Stimulated activated CD4-positive, alpha-beta T cell treated with anti-CD3 and anti-CD28 coated beads, Interleukin-12 subunit alpha, Interleukin-12 subunit beta, amount 100 ng/mL, for 4 hours (primary cell): ENCODE measurements around the gene KIAA1671.

Source experiments
- DNase-seq: peaks from one replicate; pipeline ENCODE4 v3.0.0-alpha.2; 2020

Gene KIAA1671

DNA sequence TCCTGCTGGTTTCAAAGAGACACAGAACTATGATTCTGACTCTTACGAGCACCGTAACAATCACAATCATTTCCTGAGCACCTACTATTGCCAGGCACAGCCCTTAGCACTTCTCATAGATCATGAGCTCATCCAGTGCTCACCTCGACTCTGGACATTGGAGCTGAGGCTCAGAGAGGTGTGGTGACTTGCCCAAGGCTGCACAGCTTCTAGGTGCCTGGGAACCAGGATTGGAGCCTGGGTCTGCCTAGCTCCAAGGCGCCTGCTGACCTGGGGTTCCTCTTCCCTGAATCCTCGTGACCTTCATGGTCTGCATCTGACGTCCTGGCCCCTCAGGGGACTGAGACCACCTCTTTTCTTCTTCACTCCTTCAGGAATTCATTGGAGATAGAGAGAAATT lies 196.5 kb downstream of the KIAA1671 start:
- DNase-seq: no peak

GRCh38 chr22:25153961-25154666 lies 201.6 kb downstream of the KIAA1671 start:
- DNase-seq: no peak

- no peak for DNase-seq
Measured at GRCh38 chr22:25154667-25154999, 202.1 kb downstream of the KIAA1671 start.

DNA sequence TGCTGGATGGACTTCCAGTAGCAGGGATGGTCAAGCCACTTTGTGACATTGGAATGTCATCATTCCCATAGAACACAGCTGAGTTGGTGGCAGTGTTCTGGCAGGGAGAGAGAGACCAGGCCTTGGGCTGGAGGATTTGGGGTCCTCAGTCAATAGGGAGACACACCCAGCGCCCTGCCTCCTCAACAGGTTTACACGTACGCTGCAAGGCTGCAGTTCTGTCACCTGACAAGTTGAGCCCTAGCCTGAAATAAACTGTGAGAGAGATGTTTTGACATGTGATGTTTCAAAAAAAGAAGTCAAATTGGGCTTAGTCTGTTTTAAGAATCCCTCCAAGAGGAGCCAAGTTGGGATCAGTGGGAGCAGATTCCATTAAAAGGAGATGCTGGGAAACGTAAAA lies 204.2 kb downstream of the KIAA1671 start:
- DNase-seq: no peak

DNA sequence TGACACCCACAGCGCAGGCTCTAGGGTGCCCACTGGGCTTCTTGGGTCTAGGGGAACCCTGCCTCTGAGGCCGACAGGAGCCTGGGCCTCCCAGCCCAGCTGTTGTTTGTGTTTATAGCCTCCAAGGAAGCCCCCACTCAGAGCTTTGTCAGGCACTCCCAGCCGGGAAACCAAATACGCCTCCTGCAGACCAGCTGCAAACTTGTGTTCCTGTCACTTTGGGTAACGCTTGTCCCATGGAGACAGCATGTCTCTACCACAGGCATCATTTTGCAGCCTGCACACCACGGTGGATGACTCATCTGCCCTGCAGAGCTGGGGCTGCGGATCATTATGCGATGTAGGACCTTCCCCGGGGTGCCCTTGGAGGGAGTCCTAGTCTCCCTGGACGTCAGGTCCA lies 206.5 kb downstream of the KIAA1671 start:
- DNase-seq: no peak

- DNase-seq: no peak
Measured at GRCh38 chr22:25160120-25160996, 207.8 kb downstream of the KIAA1671 start.

DNA sequence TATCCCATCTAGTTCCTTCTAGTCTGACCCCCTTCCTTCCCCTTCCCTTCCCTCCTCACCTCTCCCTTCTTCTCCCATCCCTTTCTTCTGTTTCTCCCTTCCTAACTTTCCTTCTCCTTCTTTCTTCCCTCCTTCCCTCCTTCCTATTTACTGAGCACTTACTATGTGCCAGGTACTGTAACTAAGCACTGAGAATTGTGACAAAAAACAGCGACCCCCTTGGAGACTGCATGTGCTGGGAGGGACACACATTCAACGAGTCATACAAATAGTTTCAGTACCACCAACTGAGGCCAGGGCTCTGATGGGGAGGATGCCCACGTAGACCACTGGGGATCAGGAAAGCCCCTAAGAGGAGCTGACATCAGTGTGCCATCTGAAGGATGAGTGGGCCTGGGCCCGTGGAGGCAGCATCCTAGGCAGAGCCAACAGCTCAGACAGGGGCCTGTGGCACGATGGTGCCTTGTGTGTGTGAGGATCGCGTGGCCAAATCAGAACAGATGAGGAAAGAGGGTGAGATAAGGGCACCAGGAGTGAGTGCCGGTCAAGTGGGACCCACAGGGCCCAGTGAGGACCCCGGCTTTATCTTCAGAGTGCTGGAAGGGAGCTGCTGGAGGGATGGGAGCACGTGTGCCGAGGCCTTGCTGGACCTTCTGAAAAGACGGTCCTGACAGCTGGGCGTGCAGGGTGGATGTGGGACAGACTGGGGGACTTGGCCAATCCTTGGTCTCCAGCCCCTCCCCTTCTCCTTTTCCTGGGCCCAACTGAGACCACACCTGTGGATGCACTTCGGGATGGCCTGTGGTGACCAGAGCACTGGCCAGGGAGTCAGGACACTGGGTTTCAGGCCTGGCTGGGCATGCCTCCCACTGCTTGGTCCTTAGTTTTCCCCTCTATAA lies 208.8 kb downstream of the KIAA1671 start:
- no peak for DNase-seq

GRCh38 chr22:25161916-25162530 lies 209.5 kb downstream of the KIAA1671 start:
- DNase-seq: no peak

- no peak for DNase-seq
Measured at GRCh38 chr22:25162561-25162960, 210.0 kb downstream of the KIAA1671 start.

DNA sequence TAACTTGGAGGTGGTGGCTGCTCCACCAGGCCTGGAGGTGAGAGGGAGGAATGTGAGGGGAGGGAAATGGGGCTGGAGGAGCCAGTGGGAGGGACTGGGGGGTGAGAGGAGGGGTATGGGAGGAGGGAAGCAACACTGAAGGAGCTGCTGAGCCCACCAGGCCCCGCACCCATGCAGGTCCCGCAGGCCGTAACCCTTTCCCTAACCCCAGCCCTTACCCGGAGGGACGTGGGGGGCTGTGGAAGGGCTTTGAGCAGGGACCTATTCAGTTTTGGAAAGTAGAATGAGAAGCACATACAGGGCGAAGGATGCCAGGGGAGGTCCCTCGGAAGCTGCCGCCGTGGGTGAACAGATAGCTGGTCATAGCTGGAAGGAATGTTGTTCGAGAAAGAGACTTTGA lies 213.3 kb downstream of the KIAA1671 start:
- no peak for DNase-seq

DNA sequence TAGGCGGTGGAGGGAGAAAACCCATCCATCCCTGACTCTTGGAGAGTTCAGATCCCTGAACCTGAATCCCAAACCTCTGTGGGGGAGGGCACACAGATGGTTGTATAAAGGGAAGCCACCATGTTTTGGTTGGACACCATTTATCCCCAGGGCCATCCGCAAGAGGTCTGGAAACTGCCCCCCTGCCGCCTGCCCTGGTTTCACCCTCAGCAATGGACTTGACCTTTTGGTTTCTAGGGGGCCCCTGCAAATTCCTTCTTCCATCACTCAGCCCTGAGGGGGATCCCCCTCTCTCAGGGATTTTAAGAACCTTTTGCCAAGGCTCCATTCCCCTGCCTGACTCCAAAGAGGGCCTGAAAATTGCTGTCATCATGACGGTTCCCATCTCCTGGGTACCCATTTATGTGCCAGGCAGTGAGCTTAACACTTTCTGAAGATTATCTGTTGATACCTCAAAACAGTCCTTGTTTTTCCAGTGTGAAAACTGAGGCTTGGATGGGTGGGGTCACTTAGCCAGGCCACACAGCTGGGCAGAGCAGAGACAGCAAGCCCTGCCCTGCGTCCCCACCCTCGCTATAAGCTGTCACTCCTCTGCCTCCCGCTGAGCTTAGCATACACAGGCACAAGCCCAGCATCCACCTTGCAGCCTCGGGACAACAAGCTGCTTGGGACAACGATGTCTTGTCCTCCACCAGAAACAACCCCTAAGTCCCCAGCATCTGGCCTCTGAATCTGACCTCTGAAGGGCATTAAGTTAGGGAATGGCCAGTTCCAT lies 213.9 kb downstream of the KIAA1671 start:
- no peak for DNase-seq

DNA sequence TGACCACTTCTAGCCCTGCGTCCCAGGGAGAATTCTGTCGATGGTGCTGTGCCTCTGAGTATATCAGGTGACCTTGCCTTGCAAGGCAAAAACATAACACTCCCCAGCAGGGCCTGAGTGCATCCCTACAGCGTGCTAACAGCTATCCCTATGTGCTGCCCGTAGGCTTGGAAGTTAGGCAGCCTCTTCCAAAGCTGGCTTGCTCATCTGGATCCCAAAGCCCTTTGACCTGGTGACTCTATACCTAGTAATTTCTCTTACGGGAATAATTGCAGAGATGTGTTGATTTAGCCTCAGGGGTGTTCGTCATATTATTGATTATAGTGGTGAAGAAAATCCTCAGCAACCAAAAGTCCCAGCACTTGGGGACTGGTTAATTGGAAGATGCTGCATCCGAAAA lies 214.6 kb downstream of the KIAA1671 start:
- no peak for DNase-seq

GRCh38 chr22:25167834-25168601 lies 215.5 kb downstream of the KIAA1671 start:
- no peak for DNase-seq

DNA sequence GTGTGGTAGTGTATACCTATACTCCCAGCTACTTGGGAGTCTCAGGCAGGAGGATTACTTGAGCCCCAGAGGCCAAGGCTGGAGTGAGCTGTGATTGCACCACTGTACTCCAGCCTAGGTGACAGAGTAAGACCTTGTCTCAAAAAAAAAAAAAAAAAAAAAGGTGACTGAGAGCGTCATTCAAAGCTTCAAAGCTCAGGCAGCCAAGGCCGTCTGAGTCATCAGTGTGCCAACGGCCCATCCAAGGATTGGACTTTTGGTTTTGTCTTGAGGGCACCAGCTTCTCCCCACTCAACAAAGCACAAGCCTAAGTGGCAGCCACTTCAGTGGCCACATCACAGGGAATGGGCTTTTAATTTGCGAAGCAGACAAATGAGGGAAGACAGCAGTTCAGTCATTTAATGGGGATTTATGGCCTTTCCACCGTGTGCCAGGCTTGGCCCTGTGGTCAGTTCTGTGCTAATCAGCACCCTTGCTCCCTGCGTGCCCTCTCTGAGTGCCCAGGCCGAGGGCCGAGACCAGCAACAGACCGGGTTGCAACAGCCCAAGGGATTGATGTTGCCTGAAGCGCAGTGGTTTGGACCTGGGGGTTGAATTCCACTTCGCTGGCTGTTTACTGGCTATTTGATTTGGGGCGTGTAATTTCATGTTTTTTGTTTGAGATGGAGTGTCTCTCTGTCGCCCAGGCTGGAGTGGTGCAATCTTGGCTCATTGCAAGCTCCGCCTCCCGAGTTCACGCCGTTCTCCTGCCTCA lies 216.9 kb downstream of the KIAA1671 start:
- no peak for DNase-seq

- no peak for DNase-seq
Measured at GRCh38 chr22:25170426-25170980, 218.0 kb downstream of the KIAA1671 start.

GRCh38 chr22:25172153-25172552 lies 219.6 kb downstream of the KIAA1671 start:
- DNase-seq: peak; percentile 16

DNA sequence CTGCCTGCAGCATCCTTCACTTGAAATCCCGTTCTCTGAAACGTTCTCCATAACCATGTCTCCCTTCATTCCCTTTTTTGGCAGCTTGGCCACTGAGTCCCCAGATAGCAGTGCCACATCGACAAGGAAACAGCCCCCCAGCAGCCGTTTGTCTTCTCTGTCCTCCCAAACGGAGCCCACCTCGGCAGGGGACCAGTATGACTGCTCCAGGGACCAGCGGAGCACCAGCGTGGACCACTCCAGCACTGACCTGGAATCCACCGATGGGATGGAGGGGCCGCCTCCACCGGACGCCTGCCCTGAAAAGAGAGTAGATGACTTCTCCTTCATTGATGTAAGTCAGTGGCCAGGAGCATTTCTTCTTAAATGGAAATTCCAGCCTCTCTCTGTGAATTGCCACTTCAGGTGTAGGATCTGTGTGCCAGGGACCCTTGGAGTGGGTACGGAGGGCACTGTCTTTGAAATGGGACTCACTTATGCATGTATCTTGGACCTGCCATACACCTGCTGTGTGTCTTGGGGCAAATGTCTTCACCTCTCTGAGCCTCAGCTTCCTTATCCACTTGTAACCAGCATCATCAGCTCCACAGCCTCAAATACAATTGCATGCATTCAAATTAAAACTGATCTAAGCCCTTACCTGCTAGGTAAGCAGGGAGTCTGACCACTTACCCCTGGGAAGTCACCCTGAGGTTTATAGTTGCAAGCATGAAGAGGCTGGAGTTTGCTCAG lies 221.8 kb downstream of the KIAA1671 start:
- DNase-seq: no peak

- DNase-seq: no peak
Measured at GRCh38 chr22:25174888-25175411, 222.4 kb downstream of the KIAA1671 start.

- no peak for DNase-seq
Measured at GRCh38 chr22:25176175-25176574, 223.7 kb downstream of the KIAA1671 start.
